ENCODE results near the gene ZBED4.

Gene ZBED4

GRCh38 chr22:49922484-49922883 lies 68.8 kb downstream of the ZBED4 start:
- DNase-seq: no peak

GRCh38 chr22:49922926-49923325 lies 69.3 kb downstream of the ZBED4 start:
- DNase-seq: no peak

DNA sequence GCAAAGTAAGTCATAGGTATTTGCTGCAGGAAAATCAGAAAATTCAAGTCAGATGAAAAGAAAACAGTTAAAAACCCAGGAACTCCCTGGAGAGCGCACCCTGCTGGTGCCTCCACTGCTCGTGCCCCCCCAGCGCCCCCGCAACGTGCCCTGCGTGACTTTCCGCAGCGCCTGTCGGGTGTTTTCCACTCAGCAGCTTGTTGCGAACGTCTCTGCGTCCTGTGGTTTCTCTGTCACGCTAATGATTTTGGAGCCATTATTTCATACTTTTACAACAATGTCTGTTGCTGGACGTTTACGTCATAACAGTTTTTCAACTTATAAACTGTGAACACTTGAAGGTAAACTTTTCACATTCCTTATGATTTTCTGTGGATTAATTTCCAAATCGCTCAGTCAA lies 69.8 kb downstream of the ZBED4 start:
- DNase-seq: no peak

- no peak for DNase-seq
Measured at GRCh38 chr22:49924113-49924833, 70.6 kb downstream of the ZBED4 start.

DNA sequence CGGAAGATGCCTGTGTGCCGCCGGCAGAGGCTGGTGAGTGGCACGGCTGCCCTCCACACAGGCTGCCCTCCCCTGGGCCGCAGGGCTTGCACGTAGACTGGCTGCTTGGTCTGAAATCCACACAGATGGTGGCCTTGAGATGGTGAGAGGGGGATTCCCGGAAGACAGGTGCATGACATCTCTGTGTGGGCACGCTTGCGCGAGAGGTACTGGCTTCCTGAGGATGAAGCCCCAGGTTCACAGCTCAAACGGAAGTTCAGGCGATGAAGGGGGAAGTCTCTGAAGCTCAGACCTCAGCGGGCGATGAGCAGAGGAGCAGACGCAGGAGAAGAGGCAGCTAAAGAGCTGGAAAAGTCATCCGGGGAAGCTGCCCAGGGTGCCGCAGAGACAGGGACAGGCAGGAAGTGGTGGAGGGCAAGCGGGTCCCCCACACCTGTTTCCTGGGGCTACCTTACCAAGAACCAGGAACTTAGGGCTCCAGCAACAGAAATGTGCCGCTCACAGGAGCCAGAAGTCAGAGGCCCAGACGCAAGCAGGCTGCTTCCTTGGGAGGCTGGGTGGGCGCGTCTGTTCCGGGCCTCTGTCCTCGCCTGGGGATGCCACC lies 72.0 kb downstream of the ZBED4 start:
- no peak for DNase-seq

GRCh38 chr22:49926916-49927315 lies 73.3 kb downstream of the ZBED4 start:
- DNase-seq: no peak

DNA sequence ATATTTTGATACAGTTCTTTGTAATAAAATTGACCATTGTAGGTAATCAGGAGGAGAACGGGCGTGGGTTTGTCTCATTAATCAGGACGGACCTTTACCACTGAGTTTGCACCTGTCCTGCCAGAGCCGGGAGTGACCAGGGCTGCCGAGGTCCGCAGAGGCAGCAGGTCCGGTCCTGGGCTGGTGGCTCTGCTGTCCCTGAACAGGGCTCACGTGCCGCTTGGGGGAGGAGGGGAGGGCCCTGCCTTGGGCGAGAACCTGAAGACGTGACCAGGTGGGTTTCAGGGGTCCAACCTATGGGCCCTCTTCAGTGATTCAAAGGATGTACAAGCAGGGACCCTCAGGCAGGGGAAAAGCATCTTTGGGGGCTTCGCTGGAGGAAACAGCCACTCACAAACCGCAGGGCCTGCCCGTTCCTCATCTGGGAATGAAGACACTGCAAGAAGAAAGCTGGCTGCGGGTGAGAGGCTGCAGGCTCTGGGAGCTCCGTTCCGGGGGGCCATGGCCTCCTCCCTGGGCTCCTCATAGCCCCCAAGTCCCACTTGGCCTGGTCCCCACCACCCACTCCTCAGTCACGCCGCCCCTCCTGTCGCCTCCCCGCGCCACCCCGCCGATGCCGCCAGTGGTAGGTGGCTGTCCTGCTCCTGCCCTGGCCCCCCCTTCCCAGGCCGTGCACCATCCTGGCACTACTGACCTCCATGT lies 74.0 kb downstream of the ZBED4 start:
- no peak for DNase-seq

GRCh38 chr22:49928185-49928495 lies 74.5 kb downstream of the ZBED4 start:
- DNase-seq: no peak

DNA sequence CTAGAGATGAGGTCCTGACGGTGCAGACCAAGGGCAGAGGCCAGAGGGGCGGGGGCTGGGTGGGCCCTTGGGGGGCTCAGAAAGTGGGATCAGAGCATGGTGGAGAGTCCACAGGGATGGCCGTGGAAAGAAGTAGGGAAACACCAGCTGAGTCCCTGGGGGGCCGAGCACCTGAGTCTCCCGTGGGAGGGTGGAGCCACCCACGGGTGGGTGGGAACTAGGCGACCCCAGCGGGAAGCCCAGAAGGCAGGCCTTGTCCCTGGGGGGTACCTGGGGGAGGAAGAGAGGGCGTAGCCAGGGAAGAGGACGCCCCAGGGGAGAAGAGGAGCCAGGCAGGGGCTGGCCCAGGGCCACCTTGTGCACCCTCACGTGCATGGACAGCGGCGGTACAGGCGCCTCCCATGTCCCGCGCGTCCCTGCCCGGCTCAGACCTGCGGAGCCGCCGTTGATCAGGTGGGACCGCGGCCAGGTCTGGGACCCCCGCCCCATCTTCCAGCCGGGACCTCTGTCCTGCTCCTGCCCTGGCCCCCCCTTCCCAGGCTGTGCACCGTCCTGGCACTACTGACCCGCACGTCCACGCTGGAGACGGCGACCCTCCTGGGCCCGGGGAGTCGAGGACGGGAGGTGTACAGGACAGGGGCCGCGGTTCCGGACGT lies 75.0 kb downstream of the ZBED4 start:
- no peak for DNase-seq

- peak; percentile 3 to 5 for DNase-seq
Measured at GRCh38 chr22:49929211-49929979, 75.8 kb downstream of the ZBED4 start.

DNA sequence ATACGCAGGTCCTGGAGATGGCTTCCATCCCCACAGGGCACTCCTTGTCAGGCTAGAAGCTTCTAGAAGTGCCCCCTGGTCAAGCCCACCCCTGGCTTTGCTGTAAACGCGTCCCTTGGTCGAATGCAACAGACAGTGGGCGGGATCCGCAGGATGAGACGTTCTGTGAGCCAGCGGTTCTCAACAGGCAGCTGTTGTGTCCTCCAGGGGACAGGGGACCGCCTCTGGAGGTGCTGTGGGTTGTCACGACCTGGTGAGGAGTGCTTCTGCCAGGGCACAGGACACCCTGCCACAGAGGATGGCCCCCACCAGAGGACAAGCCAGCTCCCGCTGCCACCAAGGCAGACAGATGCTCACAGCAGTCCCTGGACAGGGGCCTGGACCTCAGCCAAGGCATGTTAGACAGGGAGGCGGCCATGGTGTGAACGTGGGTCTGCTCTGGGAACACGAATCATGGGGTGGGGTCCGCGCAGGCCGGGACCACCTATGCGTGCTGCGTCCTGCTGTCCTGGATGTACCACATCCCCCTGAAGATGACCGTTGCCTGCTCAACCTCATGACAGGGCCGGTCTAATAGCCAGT lies 76.4 kb downstream of the ZBED4 start:
- DNase-seq: no peak

DNA sequence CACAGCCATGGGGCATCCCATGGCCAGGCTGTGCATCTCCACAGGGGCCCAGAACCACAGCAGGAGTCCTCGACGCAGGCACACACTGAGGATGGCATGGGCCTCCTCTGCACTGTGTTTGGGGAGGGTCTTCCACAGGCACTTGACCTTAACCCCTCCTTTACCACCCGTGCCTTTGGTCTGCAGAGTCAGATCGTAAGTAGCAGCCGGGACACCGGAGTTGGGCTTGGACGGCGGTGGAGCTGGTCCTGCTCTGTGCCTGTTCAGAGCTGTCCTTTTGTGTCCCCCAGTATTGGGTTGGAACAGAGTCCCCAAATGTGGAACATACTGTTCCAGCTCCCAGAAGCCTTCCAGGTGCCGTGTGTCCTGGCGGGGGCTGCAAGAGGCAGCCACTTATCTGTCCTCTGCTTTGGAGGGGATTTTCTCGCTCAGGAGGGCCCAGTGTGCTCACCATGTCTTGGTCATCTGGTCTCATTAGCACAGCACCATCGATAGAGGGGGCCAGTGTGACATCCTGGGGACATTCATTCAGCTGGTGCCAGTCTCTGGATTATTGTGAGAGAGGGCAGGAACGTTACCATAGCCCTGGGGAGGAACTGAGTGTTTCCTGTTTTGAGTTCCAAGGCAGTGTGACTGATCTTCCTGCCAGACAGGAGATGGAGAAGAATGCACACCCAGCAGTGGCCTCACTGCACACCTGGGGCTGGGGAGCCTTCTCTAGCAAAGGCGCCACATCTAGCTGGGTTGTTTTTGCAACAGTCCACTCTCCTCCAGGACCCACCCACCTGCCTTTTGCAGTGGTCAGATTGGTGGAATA lies 77.2 kb downstream of the ZBED4 start:
- peak; percentile 73 to 79 for DNase-seq

GRCh38 chr22:49933236-49934159 lies 79.9 kb downstream of the ZBED4 start:
- DNase-seq: peak; percentile 46 to 51

- peak in 1 of 2 donors; percentile 12 for DNase-seq
Measured at GRCh38 chr22:49934160-49934890, 80.7 kb downstream of the ZBED4 start.

- peak; percentile 6 to 40 for DNase-seq
Measured at GRCh38 chr22:49934891-49935557, 81.4 kb downstream of the ZBED4 start.

GRCh38 chr22:49935561-49935960 lies 81.9 kb downstream of the ZBED4 start:
- DNase-seq: no peak

- DNase-seq: peak; percentile 21 to 76
Measured at GRCh38 chr22:49936018-49936972, 82.7 kb downstream of the ZBED4 start.
